ENCODE results near the gene GOSR1. TPM values are rescaled to one million over a fixed set of nuclear protein-coding genes. Genes with fewer than 3 reads are reported as not detected.
"Not testable (repeated sequence)": the region's sequence is repeated elsewhere in the genome, so short reads cannot be mapped to it uniquely, and the experiment has no call there.

The GOSR1 gene
- total RNA-seq, 1 experiment from 2014 or later = 58.1 TPM

- Histone ChIP-seq H2BK5ac (ENCODE audit: insufficient read length, low read length) (no peak overlapping the region), H4K20me1 (ENCODE audit: control insufficient read depth, insufficient read depth, insufficient read length) (no peaks in the 10 kb centered on the region), H2AFZ (ENCODE audit: low read length) (no peak overlapping the region), H3K4ac (ENCODE audit: low read depth, low read length) (no peak overlapping the region), H3K4me2 (ENCODE audit: insufficient read depth, insufficient read length, low read length) (no peak overlapping the region), H2BK12ac (ENCODE audit: insufficient read length, low read depth, low read length) (no peak overlapping the region), H4K5ac (ENCODE audit: insufficient read length, low read depth, low read length) (no peak overlapping the region), H3K9me3 (ENCODE audit: control insufficient read depth, low read depth, low read length) (no peaks in the 10 kb centered on the region), H3K23ac (ENCODE audit: insufficient read length, low read depth, low read length) (no peak overlapping the region), H3K79me1 (ENCODE audit: insufficient read depth, low read depth, low read length, poor library complexity, severe bottlenecking) (no peaks in the 10 kb centered on the region), H2BK15ac (ENCODE audit: low read depth, low read length) (no peak overlapping the region), H3K14ac (ENCODE audit: insufficient read depth, low read length) (no peak overlapping the region; the same call in 1 of the 2 replicates), H2BK20ac (ENCODE audit: low read depth, low read length, poor library complexity, severe bottlenecking) (no peak overlapping the region), H2BK120ac (ENCODE audit: low read depth, low read length, poor library complexity, severe bottlenecking) (no peak overlapping the region), H3K4me1 (ENCODE audit: insufficient read depth, low read length) (no peaks in the 10 kb centered on the region), H3K18ac (ENCODE audit: insufficient read length, low read depth, low read length) (no peak overlapping the region), H4K91ac (ENCODE audit: insufficient read length, low read depth, low read length) (no peak overlapping the region), H3K79me2 (ENCODE audit: insufficient read depth, low read length) (no peaks in the 10 kb centered on the region), H2AK5ac (ENCODE audit: insufficient read length, low read length) (no peak overlapping the region), H3K56ac (ENCODE audit: insufficient read length, low read depth, low read length) (no peak overlapping the region), H4K8ac (replicated peaks; ENCODE audit: insufficient read length, low read depth, low read length) (no peak overlapping the region), H3K27ac (ENCODE audit: insufficient read length, low read depth, low read length) (no peak overlapping the region), H3K23me2 (ENCODE audit: insufficient read length, low read depth, low read length, poor library complexity, severe bottlenecking) (no peaks in the 10 kb centered on the region), H3K27me3 (ENCODE audit: insufficient read depth, low read length) (no peaks in the 10 kb centered on the region), H3K9ac (ENCODE audit: extremely low read depth, insufficient read length, low read length) (no peak overlapping the region), H3T11ph (ENCODE audit: low read length) (no peak overlapping the region)
- peak; percentile 42; the same call in 2 of the 3 replicates for TF ChIP-seq CTCF (conservative IDR thresholded peaks at IDR 0.05)
- WGBS (ENCODE audit: extremely low coverage, insufficient read length, low lambda C conversion rate) = no CpG with 5 or more reads among the region's 8 CpGs
- no peaks in the 10 kb centered on the region for H3K36me3 Mint-ChIP-seq (ENCODE audit: insufficient read depth in 1 of 3, low read depth in 3 of 3)
- no peak overlapping the region for H3K4me3 Mint-ChIP-seq
- no peak overlapping the region; a peak in 1 of 7 replicates for H3K27ac Mint-ChIP-seq
- no peak for DNase-seq
- peaks cover 12 to 16% of the 10 kb centered on the region in 2 experiments for H3K4me1 Mint-ChIP-seq
- peaks cover 8% of the 10 kb centered on the region for H3K27me3 Mint-ChIP-seq (ENCODE audit: low read depth)
- H3K9me3 Mint-ChIP-seq = no peaks in the 10 kb centered on the region; a peak in 1 of 5 replicates
Measured at GRCh38 chr17:30573603-30574175, 96.5 kb downstream of the GOSR1 start.

GRCh38 chr17:30574309-30574708 lies 97.1 kb downstream of the GOSR1 start:
- not testable (repeated sequence) for H3K79me2 ChIP-seq (ENCODE audit: insufficient read depth, low read length); H3K9me3 ChIP-seq (ENCODE audit: control insufficient read depth, low read depth, low read length); H3T11ph ChIP-seq (ENCODE audit: low read length); H2BK15ac ChIP-seq (ENCODE audit: low read depth, low read length); H2BK5ac ChIP-seq (ENCODE audit: insufficient read length, low read length); H3K23me2 ChIP-seq (ENCODE audit: insufficient read length, low read depth, low read length, poor library complexity, severe bottlenecking); H4K5ac ChIP-seq (ENCODE audit: insufficient read length, low read depth, low read length); H4K91ac ChIP-seq (ENCODE audit: insufficient read length, low read depth, low read length); H4K20me1 ChIP-seq (ENCODE audit: control insufficient read depth, insufficient read depth, insufficient read length); H4K8ac ChIP-seq (replicated peaks; ENCODE audit: insufficient read length, low read depth, low read length); H3K9me3 Mint-ChIP-seq; H3K23ac ChIP-seq (ENCODE audit: insufficient read length, low read depth, low read length); H3K4me1 ChIP-seq (ENCODE audit: insufficient read depth, low read length); H3K79me1 ChIP-seq (ENCODE audit: insufficient read depth, low read depth, low read length, poor library complexity, severe bottlenecking); H3K4me3 Mint-ChIP-seq; H3K18ac ChIP-seq (ENCODE audit: insufficient read length, low read depth, low read length); H3K36me3 Mint-ChIP-seq (ENCODE audit: insufficient read depth in 1 of 3, low read depth in 3 of 3); H3K27me3 ChIP-seq (ENCODE audit: insufficient read depth, low read length); H3K56ac ChIP-seq (ENCODE audit: insufficient read length, low read depth, low read length); H2BK20ac ChIP-seq (ENCODE audit: low read depth, low read length, poor library complexity, severe bottlenecking); H2BK120ac ChIP-seq (ENCODE audit: low read depth, low read length, poor library complexity, severe bottlenecking); H3K27me3 Mint-ChIP-seq (ENCODE audit: low read depth); H3K27ac ChIP-seq (ENCODE audit: insufficient read length, low read depth, low read length); H3K27ac Mint-ChIP-seq; H3K4me2 ChIP-seq (ENCODE audit: insufficient read depth, insufficient read length, low read length); DNase-seq; H3K9ac ChIP-seq (ENCODE audit: extremely low read depth, insufficient read length, low read length); H2BK12ac ChIP-seq (ENCODE audit: insufficient read length, low read depth, low read length); H2AFZ ChIP-seq (ENCODE audit: low read length); H2AK5ac ChIP-seq (ENCODE audit: insufficient read length, low read length); H3K14ac ChIP-seq (ENCODE audit: insufficient read depth, low read length); H3K4ac ChIP-seq (ENCODE audit: low read depth, low read length)
- no CpG with 5 or more reads among the region's 9 CpGs for WGBS (ENCODE audit: extremely low coverage, insufficient read length, low lambda C conversion rate)
- peaks cover 11 to 16% of the 10 kb centered on the region in 2 experiments for H3K4me1 Mint-ChIP-seq
